HepG2 (cell line): ENCODE measurements around the gene PRR36. TPM values are rescaled to one million over a fixed set of nuclear protein-coding genes. Genes with fewer than 3 reads are reported as not detected.

ENCODE experiments used
- AGO1 ChIP-seq: fragments of 200-400 bp; formaldehyde crosslinking; IDR thresholded peaks from 2 replicates; pipeline ENCODE4 v1.6.1; 2017; ENCODE audit warnings: mild to moderate bottlenecking, low read depth, low read length, moderate library complexity; ENCODE audit not compliant: poor library complexity, severe bottlenecking
- ARNT ChIP-seq: fragments of 450-650 bp; IDR thresholded peaks from 2 replicates; pipeline ENCODE4 v1.6.1; 2017
- CTCF ChIP-seq: sonication (generic); formaldehyde crosslinking; IDR thresholded peaks from 2 replicates; pipeline ENCODE4 v1.5.0; 2020; ENCODE audit warnings: mild to moderate bottlenecking, missing genetic modification reagents, moderate library complexity
- DZIP1 ChIP-seq: sonication (generic); formaldehyde crosslinking; IDR thresholded peaks from 2 replicates; pipeline ENCODE4 v1.5.0; 2020; ENCODE audit warnings: mild to moderate bottlenecking, missing genetic modification reagents
- HBP1 ChIP-seq: IDR thresholded peaks from 2 replicates; pipeline ENCODE4 v1.6.1; 2016; ENCODE audit warnings: low read depth, control low read depth
- ISL2 ChIP-seq: sonication (generic); formaldehyde crosslinking; IDR thresholded peaks from 2 replicates; pipeline ENCODE4 v1.5.0; 2020; ENCODE audit warnings: missing genetic modification reagents
- NFYC ChIP-seq: IDR thresholded peaks from 2 replicates; pipeline ENCODE4 v1.6.1; 2016; ENCODE audit warnings: missing genetic modification reagents, missing compliant biosample characterization
- PAWR ChIP-seq: sonication (generic); formaldehyde crosslinking; IDR thresholded peaks from 2 replicates; pipeline ENCODE4 v1.4.0; 2020; ENCODE audit warnings: missing genetic modification reagents, mild to moderate bottlenecking, borderline replicate concordance
- RBM39 ChIP-seq: fragments of 200-400 bp; formaldehyde crosslinking; IDR thresholded peaks from one replicate; pipeline ENCODE4 v1.6.1; 2018; ENCODE audit warnings: antibody characterized with exemption, mild to moderate bottlenecking, low read depth, low read length; ENCODE audit not compliant: poor library complexity, severe bottlenecking
- SNAI1 ChIP-seq: sonication (generic); formaldehyde crosslinking; IDR thresholded peaks from 2 replicates; pipeline ENCODE4 v1.5.0; 2020; ENCODE audit warnings: mild to moderate bottlenecking, missing genetic modification reagents, borderline replicate concordance
- ZBTB25 ChIP-seq: IDR thresholded peaks from 2 replicates; pipeline ENCODE4 v1.6.1; 2018; ENCODE audit warnings: missing genetic modification reagents
- ZNF281 ChIP-seq: sonication (generic); formaldehyde crosslinking; IDR thresholded peaks from 2 replicates; pipeline ENCODE4 v1.4.0; 2020; ENCODE audit warnings: missing genetic modification reagents, borderline replicate concordance
- ZNF7 ChIP-seq: IDR thresholded peaks from 2 replicates; pipeline ENCODE4 v1.6.1; 2016; ENCODE audit warnings: missing biosample characterization, missing genetic modification reagents
- polyA plus RNA-seq, 8 experiments: library from polyadenylated mRNA; depleted of rRNA in 3 of 8; stranded (reverse) in 7 of 8; unstranded in 1 of 8; fragments of >200 nt; fragmentation: Illumina TruSeq in 4 of 8; extraction: Trizol in 4 of 8; gene quantifications; 2 replicates each; pipeline versions ENCODE4 v1.2.1 to v1.2.3, GENCODE V29; 2011 to 2016; ENCODE audit warnings: low read depth in 4 of 8, missing spikeins in 1 of 8, mixed read lengths in 1 of 8; ENCODE audit not compliant: insufficient read depth in 1 of 8
- total RNA-seq, 5 experiments: library from RNA; depleted of rRNA; stranded (reverse); fragments of >200 nt; fragmentation: Illumina TruSeq; extraction: Trizol; gene quantifications; 2 replicates each; pipeline ENCODE4 v1.2.3, GENCODE V29; 2016; ENCODE audit warnings: low read depth in 1 of 5
- TF ChIP-seq, protein P1 (sequence below): sonication (generic); formaldehyde crosslinking; IDR thresholded peaks from 2 replicates; pipeline ENCODE4 v1.5.0; 2020; ENCODE audit warnings: mild to moderate bottlenecking, missing genetic modification reagents

Gene PRR36
- total and polyA plus RNA-seq, 2 of the 13 experiments (the other 11 are each of a cell fraction or from before 2014, with no cell fraction given): 0.07 to 0.17 TPM

- TF ChIP-seq CTCF (CRISPR knock-in tag) (peak; percentile 93), ARNT (no peak), PAWR (CRISPR knock-in tag) (no peak), ISL2 (CRISPR knock-in tag) (peak; percentile 80), DZIP1 (CRISPR knock-in tag) (0 out of 2 replicates have a peak, but pooled peaks have one; percentile 75), ZBTB25 (CRISPR knock-in tag) (peak; percentile 84), RBM39 (no peak), ZNF7 (CRISPR knock-in tag) (no peak), AGO1 (no peak), ZNF281 (CRISPR knock-in tag) (peak; percentile 73; the same call in 1 of the 2 replicates), NFYC (CRISPR knock-in tag) (peak; percentile 34; the same call in 1 of the 2 replicates), HBP1 (CRISPR knock-in tag) (peak; percentile 96), SNAI1 (CRISPR knock-in tag) (no peak)
- TF ChIP-seq, protein P1, sequence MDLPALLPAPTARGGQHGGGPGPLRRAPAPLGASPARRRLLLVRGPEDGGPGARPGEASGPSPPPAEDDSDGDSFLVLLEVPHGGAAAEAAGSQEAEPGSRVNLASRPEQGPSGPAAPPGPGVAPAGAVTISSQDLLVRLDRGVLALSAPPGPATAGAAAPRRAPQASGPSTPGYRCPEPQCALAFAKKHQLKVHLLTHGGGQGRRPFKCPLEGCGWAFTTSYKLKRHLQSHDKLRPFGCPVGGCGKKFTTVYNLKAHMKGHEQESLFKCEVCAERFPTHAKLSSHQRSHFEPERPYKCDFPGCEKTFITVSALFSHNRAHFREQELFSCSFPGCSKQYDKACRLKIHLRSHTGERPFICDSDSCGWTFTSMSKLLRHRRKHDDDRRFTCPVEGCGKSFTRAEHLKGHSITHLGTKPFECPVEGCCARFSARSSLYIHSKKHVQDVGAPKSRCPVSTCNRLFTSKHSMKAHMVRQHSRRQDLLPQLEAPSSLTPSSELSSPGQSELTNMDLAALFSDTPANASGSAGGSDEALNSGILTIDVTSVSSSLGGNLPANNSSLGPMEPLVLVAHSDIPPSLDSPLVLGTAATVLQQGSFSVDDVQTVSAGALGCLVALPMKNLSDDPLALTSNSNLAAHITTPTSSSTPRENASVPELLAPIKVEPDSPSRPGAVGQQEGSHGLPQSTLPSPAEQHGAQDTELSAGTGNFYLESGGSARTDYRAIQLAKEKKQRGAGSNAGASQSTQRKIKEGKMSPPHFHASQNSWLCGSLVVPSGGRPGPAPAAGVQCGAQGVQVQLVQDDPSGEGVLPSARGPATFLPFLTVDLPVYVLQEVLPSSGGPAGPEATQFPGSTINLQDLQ: no peak
Measured at GRCh38 chr19:7852851-7853769, 21.1 kb downstream of the PRR36 start (continued).
